ENCODE data around the gene PHKB.

Gene PHKB

GRCh38 chr16:47612711-47613110 lies 151.6 kb downstream of the PHKB start:
- TF ChIP-seq CEBPB (IDR thresholded peaks at IDR 0.05) (no peak), YY1 (IDR thresholded peaks at IDR 0.05; ENCODE audit: low read depth) (no peak), USF1 (IDR thresholded peaks at IDR 0.05) (no peak), EP300 (IDR thresholded peaks at IDR 0.05; ENCODE audit: borderline replicate concordance) (no peak), FOXM1 (IDR thresholded peaks at IDR 0.05; ENCODE audit: borderline replicate concordance, low read depth) (no peak), NFIC (IDR thresholded peaks at IDR 0.05) (no peak), EGR1 (IDR thresholded peaks at IDR 0.05) (no peak), TCF12 (IDR thresholded peaks at IDR 0.05; ENCODE audit: low read depth) (no peak), ZBTB7A (IDR thresholded peaks at IDR 0.05; ENCODE audit: low read depth) (no peak)

GRCh38 chr16:47613251-47613650 lies 152.1 kb downstream of the PHKB start:
- TF ChIP-seq ZBTB7A (IDR thresholded peaks at IDR 0.05; ENCODE audit: low read depth) (no peak), NFIC (IDR thresholded peaks at IDR 0.05) (no peak), RAD21 (IDR thresholded peaks at IDR 0.05; ENCODE audit: low read depth) (no peak), TAF1 (IDR thresholded peaks at IDR 0.05; ENCODE audit: low read depth) (no peak), EGR1 (IDR thresholded peaks at IDR 0.05) (no peak), EP300 (IDR thresholded peaks at IDR 0.05; ENCODE audit: borderline replicate concordance) (no peak), MAX (IDR thresholded peaks at IDR 0.05) (no peak), TCF12 (IDR thresholded peaks at IDR 0.05; ENCODE audit: low read depth) (no peak), REST (IDR thresholded peaks at IDR 0.05; ENCODE audit: low read depth) (no peak), CREB1 (IDR thresholded peaks at IDR 0.05; ENCODE audit: low read depth) (no peak), USF1 (IDR thresholded peaks at IDR 0.05) (no peak), TEAD4 (IDR thresholded peaks at IDR 0.05) (no peak), CEBPB (IDR thresholded peaks at IDR 0.05) (no peak), FOXM1 (IDR thresholded peaks at IDR 0.05; ENCODE audit: borderline replicate concordance, low read depth) (no peak), YY1 (IDR thresholded peaks at IDR 0.05; ENCODE audit: low read depth) (no peak)

- TF ChIP-seq USF1 (IDR thresholded peaks at IDR 0.05) (no peak), RAD21 (IDR thresholded peaks at IDR 0.05; ENCODE audit: low read depth) (no peak), CEBPB (IDR thresholded peaks at IDR 0.05) (no peak), FOXM1 (IDR thresholded peaks at IDR 0.05; ENCODE audit: borderline replicate concordance, low read depth) (no peak), NFIC (IDR thresholded peaks at IDR 0.05) (no peak), YY1 (IDR thresholded peaks at IDR 0.05; ENCODE audit: low read depth) (no peak), TAF1 (IDR thresholded peaks at IDR 0.05; ENCODE audit: low read depth) (no peak), ZBTB7A (IDR thresholded peaks at IDR 0.05; ENCODE audit: low read depth) (no peak), EGR1 (IDR thresholded peaks at IDR 0.05) (no peak), REST (IDR thresholded peaks at IDR 0.05; ENCODE audit: low read depth) (no peak)
Measured at GRCh38 chr16:47617732-47618131, 156.6 kb downstream of the PHKB start.

- no peak for TF ChIP-seq RAD21 (IDR thresholded peaks at IDR 0.05; ENCODE audit: low read depth)
- no peak for TF ChIP-seq CREB1 (IDR thresholded peaks at IDR 0.05; ENCODE audit: low read depth)
- no peak for TF ChIP-seq FOXM1 (IDR thresholded peaks at IDR 0.05; ENCODE audit: borderline replicate concordance, low read depth)
- TF ChIP-seq EGR1 (IDR thresholded peaks at IDR 0.05): no peak
- no peak for TF ChIP-seq USF1 (IDR thresholded peaks at IDR 0.05)
- TF ChIP-seq CEBPB (IDR thresholded peaks at IDR 0.05): no peak
- TF ChIP-seq TCF12 (IDR thresholded peaks at IDR 0.05; ENCODE audit: low read depth): no peak
- no peak for TF ChIP-seq YY1 (IDR thresholded peaks at IDR 0.05; ENCODE audit: low read depth)
Measured at GRCh38 chr16:47622451-47623176, 161.5 kb downstream of the PHKB start.

GRCh38 chr16:47624563-47624962 lies 163.4 kb downstream of the PHKB start:
- no peak for TF ChIP-seq TAF1 (IDR thresholded peaks at IDR 0.05; ENCODE audit: low read depth)
- TF ChIP-seq TCF12 (IDR thresholded peaks at IDR 0.05; ENCODE audit: low read depth): no peak
- TF ChIP-seq USF1 (IDR thresholded peaks at IDR 0.05): no peak
- no peak for TF ChIP-seq ZBTB7A (IDR thresholded peaks at IDR 0.05; ENCODE audit: low read depth)
- TF ChIP-seq CREB1 (IDR thresholded peaks at IDR 0.05; ENCODE audit: low read depth): no peak
- TF ChIP-seq REST (IDR thresholded peaks at IDR 0.05; ENCODE audit: low read depth): no peak
- no peak for TF ChIP-seq EP300 (IDR thresholded peaks at IDR 0.05; ENCODE audit: borderline replicate concordance)
- TF ChIP-seq EGR1 (IDR thresholded peaks at IDR 0.05): no peak
- TF ChIP-seq RAD21 (IDR thresholded peaks at IDR 0.05; ENCODE audit: low read depth): no peak
- no peak for TF ChIP-seq CEBPB (IDR thresholded peaks at IDR 0.05)
- TF ChIP-seq TEAD4 (IDR thresholded peaks at IDR 0.05): no peak
- no peak for TF ChIP-seq MAX (IDR thresholded peaks at IDR 0.05)
- TF ChIP-seq YY1 (IDR thresholded peaks at IDR 0.05; ENCODE audit: low read depth): no peak
- TF ChIP-seq NFIC (IDR thresholded peaks at IDR 0.05): no peak
- TF ChIP-seq FOXM1 (IDR thresholded peaks at IDR 0.05; ENCODE audit: borderline replicate concordance, low read depth): no peak
